CD4-positive, alpha-beta T cell treated with Interleukin-21 for 1 hour (primary cell): Measurements from ENCODE around the gene KDSR.
A peak's percentile ranks its signal among the peaks of the same experiment; 100 is the strongest.

ENCODE experiments used
- DNase-seq: peaks from one replicate; pipeline ENCODE4 v3.0.0-alpha.2; 2020

Gene KDSR

GRCh38 chr18:63302220-63302619 lies 64.8 kb downstream of the KDSR start:
- DNase-seq: no peak

DNA sequence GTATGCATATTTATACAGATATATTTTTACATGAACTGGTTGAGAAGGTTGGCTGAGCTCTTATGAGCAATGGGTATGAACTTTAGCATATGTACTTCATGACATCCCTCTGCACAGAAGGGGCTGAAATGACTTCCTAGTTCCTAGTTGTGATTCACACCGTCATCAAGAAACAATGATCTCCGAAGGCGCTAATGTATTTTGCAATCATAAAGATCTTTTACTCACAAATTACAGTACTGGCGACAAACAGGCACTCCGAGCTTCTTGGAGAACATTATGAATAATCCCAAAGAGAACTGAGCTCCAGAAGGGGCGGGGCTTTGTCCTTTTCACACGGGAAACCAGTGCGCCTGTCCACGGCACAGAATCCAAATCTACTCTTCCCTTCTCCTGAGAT lies 65.6 kb downstream of the KDSR start:
- DNase-seq: no peak

GRCh38 chr18:63299837-63300745 lies 66.9 kb downstream of the KDSR start:
- peak; percentile 37 for DNase-seq

DNA sequence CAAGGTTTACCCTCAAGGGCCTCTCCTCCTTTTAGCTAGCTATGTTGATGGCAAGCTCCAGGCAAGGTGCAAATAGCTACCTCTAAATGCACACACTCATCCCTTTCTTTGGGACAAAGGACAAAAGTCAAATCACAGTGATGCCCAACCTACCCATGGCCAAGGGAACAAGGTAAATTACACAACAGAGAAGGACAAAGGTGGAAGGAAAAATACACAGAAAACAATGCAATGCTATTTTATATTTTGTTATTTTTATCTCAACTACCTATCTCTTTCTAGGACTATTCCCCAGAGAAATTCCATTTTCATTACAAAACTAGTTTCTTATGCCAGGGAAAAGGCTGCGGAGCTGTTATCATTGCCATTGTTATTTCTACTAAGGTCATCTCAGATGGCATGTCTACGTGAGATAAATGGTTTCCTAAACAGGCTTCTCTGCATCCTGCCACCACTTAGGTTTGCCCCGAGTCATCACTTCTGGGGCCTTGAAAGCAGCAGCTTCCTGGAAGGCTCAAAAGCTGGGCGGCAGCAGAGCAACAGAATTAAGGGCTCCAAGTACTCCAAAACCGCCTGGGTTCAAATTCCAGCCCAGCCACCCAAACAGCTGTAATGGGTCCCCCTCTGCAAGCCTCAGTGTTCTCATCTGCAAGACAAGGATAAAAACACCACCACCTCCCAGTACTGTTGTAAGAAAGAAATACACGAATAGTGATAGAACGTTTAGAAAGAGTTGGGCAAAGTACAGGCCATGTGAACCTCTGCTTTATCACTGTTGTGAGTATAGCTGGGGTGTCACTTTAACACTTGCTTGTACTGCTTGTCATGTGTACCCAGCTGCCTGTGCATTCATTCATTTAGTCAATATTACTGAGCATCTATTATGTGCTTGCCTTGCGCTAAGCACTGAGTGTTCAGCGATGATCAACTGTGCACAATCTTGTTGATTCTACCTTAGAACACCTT lies 68.3 kb downstream of the KDSR start:
- peak; percentile 52 for DNase-seq

DNA sequence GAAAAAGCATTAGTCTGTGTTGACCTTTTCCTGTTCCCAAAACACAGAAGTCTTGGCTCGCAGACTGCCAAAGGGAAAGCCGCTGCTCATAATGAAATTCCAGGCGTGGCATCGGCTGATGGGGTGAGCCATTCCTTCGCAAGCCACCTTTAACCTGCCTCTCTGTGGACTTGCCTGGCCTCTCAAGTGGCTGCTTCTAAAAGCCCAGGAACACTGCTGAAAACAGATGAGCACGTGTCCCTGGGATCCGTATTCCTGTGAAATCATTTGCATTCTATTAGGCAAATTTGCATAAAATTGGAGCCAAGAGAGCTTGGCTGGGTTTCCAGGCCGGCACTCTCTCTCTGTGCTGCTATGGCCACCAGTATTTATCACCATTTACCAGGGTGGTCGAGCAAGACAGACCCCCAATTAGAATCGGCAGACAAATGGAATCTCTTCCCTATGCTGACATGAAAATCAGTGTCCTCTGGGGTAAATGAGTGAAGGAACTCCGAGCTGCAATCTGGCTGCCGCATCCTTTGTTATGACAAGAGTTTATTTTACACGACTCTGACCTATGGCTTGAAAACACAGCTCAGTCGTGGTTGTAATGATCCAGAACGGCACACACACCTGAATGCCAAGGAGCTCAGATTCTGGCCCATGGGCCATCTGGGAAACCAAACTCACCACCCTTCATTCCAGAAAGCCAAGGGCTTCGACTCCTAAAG lies 69.2 kb downstream of the KDSR start:
- no peak for DNase-seq

DNA sequence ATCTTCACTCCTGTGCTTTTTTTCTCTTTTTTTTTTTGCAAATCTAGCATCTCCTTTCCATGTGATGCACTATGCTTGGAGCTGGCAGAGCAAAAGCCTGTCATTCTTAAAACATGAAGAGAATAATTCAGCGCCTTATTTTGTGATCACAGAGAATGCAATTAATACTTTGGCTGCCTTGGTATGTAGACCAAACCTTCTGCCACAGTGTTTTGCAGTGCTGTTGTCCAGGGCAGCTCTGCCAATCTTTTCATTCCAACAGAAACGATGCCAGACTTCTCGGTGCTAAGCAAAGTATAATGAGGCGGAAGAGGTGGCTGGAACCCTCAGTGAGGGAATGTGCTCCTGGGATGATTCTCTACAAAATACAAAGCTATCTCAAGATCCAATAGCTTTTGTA lies 73.1 kb downstream of the KDSR start:
- no peak for DNase-seq

DNA sequence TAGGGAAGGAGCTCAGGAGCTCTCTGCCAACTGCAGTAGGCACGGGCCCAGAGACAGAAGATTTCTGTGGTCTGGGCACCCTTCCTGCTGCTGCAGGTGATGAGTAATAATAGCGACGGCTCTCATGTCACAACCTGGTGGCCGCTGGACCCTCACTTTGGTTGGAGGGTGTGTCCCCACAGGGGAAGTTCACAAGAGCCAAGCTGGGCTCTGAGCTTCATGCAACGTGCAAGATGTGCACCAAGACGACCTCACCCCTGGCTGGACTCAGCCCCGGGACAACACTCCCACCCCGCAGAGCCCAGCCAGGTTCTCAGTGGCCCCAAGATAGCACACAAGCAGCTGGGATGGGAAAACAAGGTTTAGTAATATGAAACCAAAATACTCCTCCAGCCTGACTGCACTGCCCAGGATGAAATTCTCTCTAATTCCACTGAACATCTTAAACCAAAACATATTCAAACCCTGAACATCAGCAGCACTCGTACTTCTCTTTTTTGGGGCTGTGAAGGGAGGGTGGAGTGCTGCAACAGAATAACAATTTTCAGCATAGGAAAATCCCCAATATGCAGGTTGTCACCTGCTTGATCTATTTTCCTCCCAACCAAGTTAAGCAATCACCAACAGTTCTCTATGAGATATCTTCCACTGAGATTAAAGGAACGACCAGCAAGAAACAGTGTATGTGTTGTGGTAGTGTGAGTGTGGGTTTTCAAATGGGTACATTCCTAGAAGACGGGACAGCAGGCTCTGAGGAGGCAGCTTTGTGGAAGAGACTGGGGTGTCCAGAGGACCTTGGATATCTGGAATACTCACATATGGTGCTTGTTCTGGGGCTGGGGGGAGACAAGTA lies 73.9 kb downstream of the KDSR start:
- DNase-seq: peak; percentile 34

DNA sequence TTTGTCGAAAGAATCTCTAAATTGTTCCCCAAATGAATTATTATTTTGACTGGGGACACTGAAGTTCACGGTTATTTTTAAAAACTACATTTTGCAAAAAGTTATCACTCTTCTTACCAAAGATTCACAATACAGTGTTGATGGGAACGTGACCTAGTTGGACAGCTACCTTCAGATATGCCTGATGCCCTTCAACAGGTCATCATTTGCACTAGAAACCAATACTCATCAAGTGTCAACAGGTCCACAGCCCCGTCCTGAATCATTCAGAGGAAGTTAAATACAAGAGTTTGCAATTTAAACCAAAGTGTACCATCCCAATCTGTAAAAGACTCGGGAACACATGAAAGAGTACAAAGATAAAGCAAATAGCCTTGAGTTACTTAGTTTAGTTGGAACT lies 75.7 kb downstream of the KDSR start:
- DNase-seq: no peak

GRCh38 chr18:63290821-63291200 lies 76.2 kb downstream of the KDSR start:
- DNase-seq: peak; percentile 60

GRCh38 chr18:63290166-63290820 lies 76.7 kb downstream of the KDSR start:
- DNase-seq: no peak

DNA sequence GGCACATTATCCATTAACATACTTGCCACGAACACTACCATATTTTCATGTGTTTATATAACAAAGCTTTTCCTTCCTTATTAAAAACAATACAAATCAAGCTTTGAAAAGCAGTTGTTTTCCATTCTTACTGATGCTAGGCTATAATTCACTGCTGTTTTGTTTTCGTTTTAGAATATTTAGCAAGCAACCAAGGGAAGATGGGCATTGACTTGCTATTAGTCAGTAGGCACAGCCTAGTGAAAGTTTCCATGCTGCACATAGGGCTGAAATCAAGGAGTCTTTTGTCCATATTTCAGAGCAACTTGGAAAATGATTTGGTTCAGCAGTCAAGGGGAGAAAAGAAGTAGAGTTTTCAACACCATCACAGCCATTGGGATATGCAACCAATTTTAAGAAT lies 78.7 kb downstream of the KDSR start:
- DNase-seq: no peak

- DNase-seq: no peak
These were observed 79.2 kb downstream of the KDSR start for GRCh38 chr18:63287691-63288220.

GRCh38 chr18:63286926-63287325 lies 80.1 kb downstream of the KDSR start:
- no peak for DNase-seq

GRCh38 chr18:63284827-63285733 lies 81.9 kb downstream of the KDSR start:
- no peak for DNase-seq

- no peak for DNase-seq
These were observed 82.7 kb downstream of the KDSR start for GRCh38 chr18:63284173-63284799.

DNA sequence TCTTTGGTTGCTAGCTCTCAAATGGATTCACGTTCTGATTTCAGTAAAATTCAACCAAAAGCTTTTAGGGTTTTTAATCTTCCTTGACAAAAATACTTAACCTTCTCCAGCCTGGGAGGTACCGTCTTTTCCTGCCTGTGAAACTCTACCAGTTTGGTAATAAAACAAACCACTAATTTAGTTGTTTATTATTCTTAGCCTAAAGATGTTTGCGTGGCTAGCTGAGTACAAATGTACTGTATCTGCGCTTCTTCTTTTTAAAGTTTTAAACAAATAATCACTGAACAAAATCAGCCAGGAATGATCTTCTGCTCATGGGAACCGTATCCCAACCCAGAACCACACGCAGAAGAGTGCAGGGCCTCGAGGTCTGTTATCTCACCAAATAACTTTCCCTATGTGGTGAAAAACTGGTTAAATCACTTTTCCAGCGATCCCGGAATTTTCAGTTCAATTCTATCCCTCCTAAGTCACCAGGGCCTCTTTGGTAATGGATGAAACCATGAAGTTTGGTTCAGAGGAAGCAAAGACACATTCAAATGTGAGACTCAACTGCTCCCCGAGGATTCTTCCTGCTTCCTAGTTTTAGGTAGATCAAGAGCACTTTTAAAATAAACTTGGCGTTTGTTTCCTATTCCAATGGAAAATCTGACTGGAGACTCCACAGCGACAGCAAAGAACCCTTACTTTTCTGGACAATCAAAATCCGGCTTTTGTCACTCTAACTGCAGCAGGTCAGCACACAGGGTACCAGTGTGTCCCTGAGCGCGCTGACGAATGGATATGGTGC lies 83.5 kb downstream of the KDSR start:
- DNase-seq: no peak

DNA sequence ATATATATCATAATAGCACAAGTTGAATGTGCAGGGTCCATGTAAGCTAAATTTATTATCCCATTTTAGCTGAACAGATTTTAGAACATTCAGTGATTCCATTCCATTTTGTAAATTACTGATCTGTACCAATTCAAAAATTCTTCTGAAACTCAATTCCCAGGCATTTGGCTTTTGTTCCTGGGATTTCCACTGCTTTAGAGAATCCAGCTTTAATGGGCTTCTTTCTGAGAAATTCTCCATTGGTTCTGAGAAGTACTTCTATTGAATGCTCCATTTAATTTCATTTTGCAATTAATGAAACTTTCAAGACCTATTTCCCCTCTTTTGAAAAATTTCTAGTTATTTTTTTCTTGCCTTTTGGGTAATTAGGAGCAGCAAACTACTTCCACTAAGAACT lies 84.2 kb downstream of the KDSR start:
- no peak for DNase-seq
